NB4 (cell line): ENCODE data around the gene RAPGEF6.

Experiments
- CTCF ChIP-seq: IDR thresholded peaks from one replicate; pipeline ENCODE4 v1.5.1; 2012; ENCODE audit warnings: low read depth, low read length
- MYC ChIP-seq: IDR thresholded peaks from 2 replicates; pipeline ENCODE4 v1.6.1; 2011; ENCODE audit warnings: low read depth, low read length
- POLR2A ChIP-seq: IDR thresholded peaks from 2 replicates; pipeline ENCODE4 v1.6.1; 2011; ENCODE audit warnings: mild to moderate bottlenecking; ENCODE audit not compliant: insufficient read length; ENCODE audit errors: extremely low read depth

DNA sequence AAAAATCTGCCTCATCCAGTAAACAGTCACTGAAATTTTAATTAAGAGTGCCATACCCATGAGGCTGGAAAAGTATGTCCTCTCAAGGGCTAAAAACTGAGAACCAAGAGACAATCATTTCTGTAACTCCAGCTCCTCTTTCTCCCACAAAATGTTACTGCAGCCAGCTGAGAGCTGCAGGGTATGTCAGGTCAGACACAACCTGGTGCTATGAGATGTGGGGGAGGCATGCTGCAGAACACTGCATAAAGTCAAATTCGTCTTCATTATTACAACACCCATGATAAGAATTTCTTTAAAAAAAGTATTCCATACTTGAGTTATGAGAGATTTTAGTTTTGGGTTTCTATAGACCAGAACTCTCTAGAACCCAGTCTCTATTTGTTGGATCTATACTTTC lies 209.0 kb downstream of the RAPGEF6 start:
- TF ChIP-seq POLR2A = no peak
- no peak for TF ChIP-seq CTCF
- TF ChIP-seq MYC = no peak
